ENCODE measurements around the gene SELP.

SELP gene

DNA sequence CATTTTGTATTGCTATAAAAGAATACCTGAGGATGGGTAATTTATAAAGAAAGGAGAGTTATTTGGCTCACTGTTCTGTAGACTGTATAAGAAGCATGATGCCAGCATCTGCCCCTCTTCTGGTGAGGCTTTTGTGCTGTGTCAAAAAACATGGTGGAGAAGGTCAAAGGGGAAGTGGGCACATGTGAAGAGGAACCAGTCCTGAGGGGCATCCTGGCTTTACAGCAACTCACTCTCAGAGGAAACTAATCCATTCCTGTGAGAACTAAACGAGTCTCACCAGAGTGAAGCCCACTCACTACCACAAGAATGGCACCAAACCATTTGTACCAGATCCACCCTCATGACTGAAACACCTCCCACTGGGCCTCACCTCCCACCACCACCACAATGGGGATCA, 18.8 kb upstream of the SELP start:
- no peak overlapping the region for H3K27ac ChIP-seq (ENCODE audit: low read depth, low read length)
- H3K9ac ChIP-seq (ENCODE audit: low read length), result no peak overlapping the region
- no peaks in the 10 kb centered on the region for H3K79me2 ChIP-seq (ENCODE audit: insufficient read depth, low read length)
- no peak for TF ChIP-seq EZH2phosphoT487 (conservative IDR thresholded peaks at IDR 0.05; ENCODE audit: low read length)
- TF ChIP-seq, protein P1, sequence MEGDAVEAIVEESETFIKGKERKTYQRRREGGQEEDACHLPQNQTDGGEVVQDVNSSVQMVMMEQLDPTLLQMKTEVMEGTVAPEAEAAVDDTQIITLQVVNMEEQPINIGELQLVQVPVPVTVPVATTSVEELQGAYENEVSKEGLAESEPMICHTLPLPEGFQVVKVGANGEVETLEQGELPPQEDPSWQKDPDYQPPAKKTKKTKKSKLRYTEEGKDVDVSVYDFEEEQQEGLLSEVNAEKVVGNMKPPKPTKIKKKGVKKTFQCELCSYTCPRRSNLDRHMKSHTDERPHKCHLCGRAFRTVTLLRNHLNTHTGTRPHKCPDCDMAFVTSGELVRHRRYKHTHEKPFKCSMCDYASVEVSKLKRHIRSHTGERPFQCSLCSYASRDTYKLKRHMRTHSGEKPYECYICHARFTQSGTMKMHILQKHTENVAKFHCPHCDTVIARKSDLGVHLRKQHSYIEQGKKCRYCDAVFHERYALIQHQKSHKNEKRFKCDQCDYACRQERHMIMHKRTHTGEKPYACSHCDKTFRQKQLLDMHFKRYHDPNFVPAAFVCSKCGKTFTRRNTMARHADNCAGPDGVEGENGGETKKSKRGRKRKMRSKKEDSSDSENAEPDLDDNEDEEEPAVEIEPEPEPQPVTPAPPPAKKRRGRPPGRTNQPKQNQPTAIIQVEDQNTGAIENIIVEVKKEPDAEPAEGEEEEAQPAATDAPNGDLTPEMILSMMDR (IDR thresholded peaks at IDR 0.05; ENCODE audit: insufficient read depth, low read length, poor library complexity, severe bottlenecking), result no peak
- no peaks in the 10 kb centered on the region for H3K27me3 ChIP-seq (ENCODE audit: low read length)
- H4K20me1 ChIP-seq (ENCODE audit: low read depth, low read length), result no peaks in the 10 kb centered on the region
- no peak overlapping the region for H3K4me3 ChIP-seq (ENCODE audit: insufficient read depth, low read length, poor library complexity, severe bottlenecking)
- no peaks in the 10 kb centered on the region for H3K9me3 ChIP-seq (ENCODE audit: insufficient read depth, low read length)
- H2AFZ ChIP-seq (ENCODE audit: low read depth, low read length, severe bottlenecking), result no peak overlapping the region
- no peak overlapping the region for H3K4me2 ChIP-seq (ENCODE audit: low read depth, low read length, poor library complexity, severe bottlenecking)
- no peaks in the 10 kb centered on the region for H3K9me2 ChIP-seq (replicated peaks; ENCODE audit: insufficient read depth, low read length)
- H3F3A ChIP-seq (ENCODE audit: insufficient read depth), result no peaks in the 10 kb centered on the region
- no peaks in the 10 kb centered on the region for H3K36me3 ChIP-seq (ENCODE audit: low read length)

DNA sequence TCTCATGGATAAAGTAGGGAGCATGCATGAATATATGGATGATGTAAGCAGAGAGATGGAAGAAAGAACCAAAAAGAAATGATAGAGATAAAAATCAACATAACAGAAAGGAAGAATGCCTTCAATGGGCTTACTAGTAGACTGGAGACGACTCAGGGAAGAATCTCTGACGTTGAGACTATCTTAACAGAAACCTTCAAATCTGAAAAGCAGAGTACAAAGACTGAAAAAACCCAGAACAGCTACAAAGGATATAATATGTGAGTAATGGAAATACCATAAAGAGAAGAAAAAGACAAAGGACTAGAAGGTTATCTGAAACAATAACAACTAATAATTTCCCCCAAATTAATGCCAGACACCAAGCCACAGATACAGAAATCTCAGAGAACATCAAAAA, 18.3 kb upstream of the SELP start:
- H3K4me2 ChIP-seq (ENCODE audit: low read depth, low read length, poor library complexity, severe bottlenecking), result no peak overlapping the region
- no peaks in the 10 kb centered on the region for H3K9me2 ChIP-seq (replicated peaks; ENCODE audit: insufficient read depth, low read length)
- H3K9me3 ChIP-seq (ENCODE audit: insufficient read depth, low read length), result no peaks in the 10 kb centered on the region
- H3K27me3 ChIP-seq (ENCODE audit: low read length), result no peaks in the 10 kb centered on the region
- H3K9ac ChIP-seq (ENCODE audit: low read length), result no peak overlapping the region
- no peaks in the 10 kb centered on the region for H3F3A ChIP-seq (ENCODE audit: insufficient read depth)
- H3K4me3 ChIP-seq (ENCODE audit: insufficient read depth, low read length, poor library complexity, severe bottlenecking), result no peak overlapping the region
- no peaks in the 10 kb centered on the region for H4K20me1 ChIP-seq (ENCODE audit: low read depth, low read length)
- TF ChIP-seq, protein P1 (IDR thresholded peaks at IDR 0.05; ENCODE audit: insufficient read depth, low read length, poor library complexity, severe bottlenecking), result no peak
- TF ChIP-seq EZH2phosphoT487 (conservative IDR thresholded peaks at IDR 0.05; ENCODE audit: low read length), result no peak
- no peaks in the 10 kb centered on the region for H3K79me2 ChIP-seq (ENCODE audit: insufficient read depth, low read length)
- H3K36me3 ChIP-seq (ENCODE audit: low read length), result no peaks in the 10 kb centered on the region
- no peak overlapping the region for H2AFZ ChIP-seq (ENCODE audit: low read depth, low read length, severe bottlenecking)
- no peak overlapping the region for H3K27ac ChIP-seq (ENCODE audit: low read depth, low read length)

DNA sequence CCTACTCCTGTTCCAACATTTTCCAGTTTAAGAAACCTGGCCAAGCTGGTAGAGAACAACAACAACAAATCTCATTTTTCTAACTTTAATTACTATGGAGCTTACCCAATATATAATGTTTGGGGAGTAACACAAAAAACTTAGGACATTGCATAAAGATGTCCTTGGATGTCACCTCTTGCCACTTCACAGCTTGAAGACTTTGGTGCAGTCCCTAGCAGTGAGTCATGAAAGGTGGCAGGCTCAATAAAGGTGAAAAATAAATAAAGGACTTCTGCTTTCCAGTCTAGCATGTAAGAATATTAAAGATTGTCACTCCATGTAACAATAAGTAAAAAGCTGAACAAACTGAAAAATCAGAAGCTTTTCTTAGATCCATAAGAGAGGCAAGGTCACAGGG, 17.6 kb upstream of the SELP start:
- Histone ChIP-seq H3K9me2 (replicated peaks; ENCODE audit: insufficient read depth, low read length) (no peaks in the 10 kb centered on the region), H2AFZ (ENCODE audit: low read depth, low read length, severe bottlenecking) (no peak overlapping the region), H3K9me3 (ENCODE audit: insufficient read depth, low read length) (no peaks in the 10 kb centered on the region), H4K20me1 (ENCODE audit: low read depth, low read length) (no peaks in the 10 kb centered on the region), H3K9ac (ENCODE audit: low read length) (no peak overlapping the region), H3K36me3 (ENCODE audit: low read length) (no peaks in the 10 kb centered on the region), H3F3A (ENCODE audit: insufficient read depth) (no peaks in the 10 kb centered on the region), H3K4me2 (ENCODE audit: low read depth, low read length, poor library complexity, severe bottlenecking) (no peak overlapping the region), H3K27ac (ENCODE audit: low read depth, low read length) (no peak overlapping the region), H3K79me2 (ENCODE audit: insufficient read depth, low read length) (no peaks in the 10 kb centered on the region), H3K4me3 (ENCODE audit: insufficient read depth, low read length, poor library complexity, severe bottlenecking) (no peak overlapping the region), H3K27me3 (ENCODE audit: low read length) (no peaks in the 10 kb centered on the region)
- TF ChIP-seq, protein P1 (IDR thresholded peaks at IDR 0.05; ENCODE audit: insufficient read depth, low read length, poor library complexity, severe bottlenecking), result no peak
- TF ChIP-seq EZH2phosphoT487 (conservative IDR thresholded peaks at IDR 0.05; ENCODE audit: low read length), result no peak

Measured in SU-DHL-6 (cell line).